KOPT-K1 (cell line): Measurements from ENCODE around the gene PREB.
A peak's percentile ranks its signal among the peaks of the same experiment; 100 is the strongest.

Experiments
- H3K27ac ChIP-seq: fragments of 200-600 bp; sonication (generic); 2 replicates; pipeline ENCODE4 v1.5.1; 2016; ENCODE audit warnings: antibody characterized with exemption, mild to moderate bottlenecking, low read depth, low read length; ENCODE audit not compliant: poor library complexity, severe bottlenecking
- H3K36me3 ChIP-seq: fragments of 200-600 bp; sonication (generic); 2 replicates; pipeline ENCODE4 v1.5.1; 2017; ENCODE audit warnings: antibody characterized with exemption, mild to moderate bottlenecking, low read length, moderate library complexity; ENCODE audit not compliant: insufficient read depth
- H3K9me3 ChIP-seq: fragments of 200-600 bp; sonication (generic); 2 replicates; pipeline ENCODE4 v1.5.1; 2017; ENCODE audit warnings: antibody characterized with exemption, low read length, mild to moderate bottlenecking; ENCODE audit not compliant: insufficient read depth, poor library complexity, severe bottlenecking

PREB gene

GRCh38 chr2:27139310-27139709 lies 4.9 kb upstream of the PREB start, which contains the start of gene PRR30:
Gene PRR30, minus strand, starts transcription at chr2:27139410. Its CDS starts 1,081 bp downstream, at chr2:27138329.
- Histone ChIP-seq H3K36me3 (no peaks in the 10 kb centered on the region), H3K9me3 (peaks cover 15% of the 10 kb centered on the region), H3K27ac (no peak within 1 kb of the TSS)

GRCh38 chr2:27138111-27138510 lies 3.7 kb upstream of the PREB start:
- Histone ChIP-seq H3K27ac (no peak overlapping the region), H3K9me3 (peaks cover 11% of the 10 kb centered on the region), H3K36me3 (peaks cover under 1% of the 10 kb centered on the region; the same call in 1 of the 2 replicates)

DNA sequence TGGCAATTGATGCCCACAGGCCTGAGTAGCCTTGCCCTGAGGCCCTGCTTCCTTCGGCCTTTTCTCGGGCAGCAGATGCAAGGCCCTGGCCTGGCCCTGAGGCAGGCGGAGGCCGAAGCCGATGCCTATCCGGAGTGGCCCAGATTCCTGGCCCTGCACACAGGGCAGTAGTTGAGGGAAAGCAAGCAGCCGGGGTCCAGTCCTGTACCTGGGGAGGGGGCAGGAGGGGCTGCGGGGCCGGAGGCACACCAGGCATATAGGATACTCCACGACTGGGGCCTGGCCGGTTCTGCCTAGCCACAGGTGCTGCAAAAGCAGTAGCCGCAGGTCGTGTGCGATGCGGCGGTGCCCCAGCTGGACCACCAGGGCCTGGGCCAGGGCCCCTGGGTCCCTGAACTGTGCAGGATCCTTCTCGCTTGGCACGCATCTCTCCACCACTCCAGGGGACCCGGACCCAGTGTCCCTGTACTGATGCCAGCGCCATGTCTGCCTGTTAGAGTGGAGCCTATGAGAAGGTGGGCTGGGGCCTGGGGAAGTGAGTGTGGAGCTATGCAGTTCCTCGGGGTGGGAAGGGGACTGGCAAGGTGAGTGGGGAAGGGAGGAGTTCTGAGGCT lies 3.0 kb upstream of the PREB start:
- H3K36me3 ChIP-seq, result peaks cover 7% of the 10 kb centered on the region
- H3K27ac ChIP-seq, result no peak overlapping the region
- H3K9me3 ChIP-seq, result peaks cover 4% of the 10 kb centered on the region

- no peaks in the 10 kb centered on the region for H3K9me3 ChIP-seq
- H3K27ac ChIP-seq, result no peak overlapping the region
- H3K36me3 ChIP-seq, result peaks cover 14% of the 10 kb centered on the region
These were observed 2.3 kb upstream of the PREB start for GRCh38 chr2:27136751-27137150.

DNA sequence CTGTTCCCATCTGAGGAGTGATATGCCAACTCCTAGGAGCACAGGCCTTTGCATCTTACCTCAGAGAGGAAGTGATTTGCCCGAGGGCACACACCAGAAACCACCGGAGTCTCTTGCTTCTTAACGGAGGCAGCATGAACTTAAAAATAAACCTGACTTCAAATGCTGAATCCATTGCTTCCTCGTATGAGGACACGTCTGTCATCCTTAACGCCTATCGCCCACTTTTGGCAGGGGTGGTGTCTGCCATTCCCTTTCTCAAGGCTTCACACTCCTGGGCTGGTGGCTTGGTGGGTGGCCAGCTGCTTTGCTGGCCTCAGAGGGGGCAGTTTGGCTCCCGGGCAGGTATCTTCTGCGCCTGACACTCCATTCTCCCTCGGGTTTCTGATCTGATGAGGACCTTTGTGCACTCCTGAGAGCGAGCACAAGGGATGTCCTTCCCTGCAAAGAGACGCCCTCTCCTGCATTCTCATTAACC lies 1.1 kb upstream of the PREB start:
- Histone ChIP-seq H3K27ac (no peak overlapping the region), H3K9me3 (no peaks in the 10 kb centered on the region), H3K36me3 (peaks cover 27% of the 10 kb centered on the region)

GRCh38 chr2:27134781-27135477 lies 493 bp upstream of the PREB start:
- peak overlapping the region; percentile 71 for H3K27ac ChIP-seq
- H3K36me3 ChIP-seq, result peaks cover 32% of the 10 kb centered on the region
- no peaks in the 10 kb centered on the region for H3K9me3 ChIP-seq

DNA sequence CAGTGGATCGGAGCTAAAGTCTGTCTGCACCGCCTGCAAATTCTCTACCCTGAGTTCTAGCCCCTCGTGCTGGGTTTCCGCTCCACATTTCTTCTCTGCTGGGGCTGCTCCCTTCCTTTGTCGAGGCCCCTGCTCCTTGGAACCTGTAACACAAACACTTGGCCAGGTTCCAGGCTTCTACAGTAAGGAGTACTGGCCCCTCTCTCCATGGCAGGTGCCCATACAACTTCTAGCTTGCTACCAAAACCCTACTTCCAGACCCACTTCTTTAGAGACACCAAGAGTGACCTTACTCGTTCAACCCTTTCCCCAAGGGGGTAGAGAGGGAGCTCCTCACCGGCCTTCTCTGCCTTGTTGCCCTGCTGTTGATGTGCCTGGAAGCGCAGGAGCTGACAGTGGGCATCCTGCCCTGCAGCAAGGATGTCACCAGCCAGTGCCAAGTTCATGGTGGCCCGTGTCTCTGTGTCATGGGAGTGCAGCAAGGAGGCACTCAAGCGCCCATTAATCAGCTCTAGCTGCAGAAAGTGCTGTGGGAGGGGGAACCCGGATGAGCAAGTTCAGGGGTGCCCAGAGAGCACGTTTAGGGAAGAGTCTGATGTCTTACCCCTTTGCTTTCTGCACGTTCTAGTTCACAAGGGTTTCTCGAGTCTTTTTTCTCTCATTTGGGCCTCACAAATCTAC lies 1.1 kb downstream of the PREB start:
- H3K27ac ChIP-seq, result peak overlapping the region; percentile 71
- H3K9me3 ChIP-seq, result no peaks in the 10 kb centered on the region
- peaks cover 43% of the 10 kb centered on the region for H3K36me3 ChIP-seq

DNA sequence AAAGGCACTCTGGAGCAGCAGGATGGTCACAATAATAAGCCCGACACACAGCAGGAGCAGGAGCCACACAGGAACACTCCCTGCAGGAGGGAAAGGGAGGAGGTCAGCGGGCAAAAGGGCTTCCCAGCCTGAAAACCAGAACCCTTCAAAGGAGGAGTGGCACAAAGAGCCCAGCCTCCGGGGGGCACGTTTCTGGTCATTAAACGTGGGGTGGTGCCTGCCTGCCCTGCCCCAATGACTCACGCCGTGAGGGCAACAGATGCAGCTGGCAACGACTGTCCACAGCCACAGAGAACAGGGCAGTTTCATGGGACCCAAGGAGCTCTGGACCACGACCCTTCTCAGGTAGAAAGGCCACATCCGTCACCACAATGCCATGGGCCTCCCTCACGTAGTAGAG lies 3.0 kb downstream of the PREB start:
- peaks cover 43% of the 10 kb centered on the region for H3K36me3 ChIP-seq
- no peak overlapping the region for H3K27ac ChIP-seq
- no peaks in the 10 kb centered on the region for H3K9me3 ChIP-seq

GRCh38 chr2:27130396-27130795 lies 4.0 kb downstream of the PREB start:
- H3K27ac ChIP-seq, result no peak overlapping the region
- H3K36me3 ChIP-seq, result peaks cover 43% of the 10 kb centered on the region
- H3K9me3 ChIP-seq, result no peaks in the 10 kb centered on the region

- Histone ChIP-seq H3K36me3 (peaks cover 43% of the 10 kb centered on the region), H3K9me3 (no peaks in the 10 kb centered on the region), H3K27ac (no peak overlapping the region)
These were observed 5.5 kb downstream of the PREB start for GRCh38 chr2:27128668-27129571.

DNA sequence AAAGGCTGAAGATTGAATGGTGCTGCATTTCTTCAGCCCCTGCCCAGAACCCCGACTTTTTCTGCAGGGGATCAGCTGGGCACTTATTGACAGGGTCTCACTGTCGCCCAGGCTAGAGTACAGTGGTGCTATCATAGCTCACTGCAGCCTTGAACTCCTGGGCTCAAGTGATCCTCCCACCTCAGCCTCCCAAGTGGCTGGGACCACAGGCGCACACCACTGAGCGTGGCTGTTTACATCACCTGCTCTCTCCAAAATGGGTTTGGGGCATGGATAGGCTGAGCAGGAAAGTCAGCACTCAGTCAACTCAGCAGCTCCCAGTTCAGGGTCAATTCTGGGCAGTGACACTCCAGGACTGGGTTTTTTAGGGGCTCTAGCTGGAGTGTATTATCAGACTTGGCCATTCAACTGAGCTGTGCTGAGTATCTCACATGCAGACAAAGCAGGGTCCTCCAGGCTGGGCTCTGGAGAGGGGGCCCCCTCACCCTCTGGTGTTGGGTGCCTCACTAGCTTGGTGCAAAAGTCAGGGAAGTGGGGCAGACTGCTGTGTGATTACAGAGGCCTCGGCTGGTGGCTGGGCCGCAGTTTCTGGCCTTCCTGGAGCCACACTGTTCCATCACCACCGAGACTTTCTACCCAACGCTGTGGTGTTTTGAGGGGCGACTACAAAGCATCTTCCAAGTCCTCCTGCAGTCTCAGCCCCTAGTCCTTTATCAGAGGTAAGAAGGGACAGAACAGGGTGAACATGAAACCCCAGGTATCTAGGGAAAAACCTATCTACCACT lies 6.4 kb downstream of the PREB start:
- Histone ChIP-seq H3K36me3 (peaks cover 42% of the 10 kb centered on the region), H3K27ac (no peak overlapping the region), H3K9me3 (no peaks in the 10 kb centered on the region)

DNA sequence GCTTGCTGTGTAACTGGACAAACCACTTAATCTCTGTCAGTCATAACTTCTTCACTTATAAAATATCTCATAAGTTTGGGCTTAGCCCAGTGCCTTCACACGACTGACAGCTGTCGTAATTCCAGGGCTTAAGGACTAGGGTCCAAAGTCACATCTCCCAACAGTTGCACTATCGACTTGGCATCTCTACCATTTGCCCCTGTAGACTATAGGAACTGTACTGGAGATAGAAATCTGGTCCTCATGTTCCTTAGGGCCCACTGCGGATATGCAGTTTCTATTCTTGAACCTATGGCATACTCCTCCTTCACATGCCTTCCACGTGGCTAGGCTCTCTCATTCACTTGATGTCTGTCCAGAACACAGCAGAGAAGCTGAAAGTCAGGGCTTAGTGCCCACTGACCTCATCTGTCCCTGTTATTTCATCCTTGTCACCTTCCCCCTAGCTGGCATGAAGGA lies 8.2 kb downstream of the PREB start:
- no peaks in the 10 kb centered on the region for H3K9me3 ChIP-seq
- H3K27ac ChIP-seq, result no peak overlapping the region
- H3K36me3 ChIP-seq, result peaks cover 24% of the 10 kb centered on the region

- no peaks in the 10 kb centered on the region for H3K9me3 ChIP-seq
- H3K27ac ChIP-seq, result no peak overlapping the region
- H3K36me3 ChIP-seq, result peaks cover 12% of the 10 kb centered on the region; the same call in 1 of the 2 replicates
These were observed 9.3 kb downstream of the PREB start for GRCh38 chr2:27125104-27125503.
